HFF-Myc (cell line): ENCODE measurements around the gene ERG28.
"Not testable (repeated sequence)": the region's sequence is repeated elsewhere in the genome, so short reads cannot be mapped to it uniquely, and the experiment has no call there.

Experiments used
- DNase-seq: peaks from one replicate; pipeline ENCODE4 v3.0.0-alpha.2; 2011; ENCODE audit warnings: low read depth; ENCODE audit errors: extremely low read depth
- H3K4me3 ChIP-seq: replicated peaks from 2 replicates; pipeline ENCODE4 v1.5.1; 2011; ENCODE audit warnings: low read depth, mild to moderate bottlenecking, control low read depth, low read length
- TF ChIP-seq, protein P1 (sequence below): IDR thresholded peaks from 2 replicates; pipeline ENCODE4 v1.5.1; 2012; ENCODE audit warnings: mild to moderate bottlenecking, low read depth, low read length, control low read depth; ENCODE audit errors: missing control alignments

Gene ERG28

DNA sequence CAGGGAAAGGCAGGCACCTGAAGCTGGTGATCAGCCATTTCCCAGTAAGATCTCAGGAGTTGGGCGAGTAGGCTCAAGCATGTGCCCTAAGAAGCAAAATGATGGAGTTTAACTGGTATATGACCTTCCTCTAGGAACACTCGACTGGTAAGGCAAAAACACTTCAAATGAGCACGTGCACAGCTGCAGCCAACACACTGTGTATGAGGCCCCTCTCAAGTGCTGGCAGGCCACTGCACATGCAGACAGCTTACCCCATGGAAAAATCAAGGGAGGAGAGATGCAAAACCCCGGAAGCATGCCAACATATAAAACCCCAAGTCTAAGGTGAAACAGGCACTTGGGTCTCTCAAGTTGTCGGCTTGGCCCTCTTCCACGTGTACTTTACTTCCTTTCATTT lies 39.6 kb upstream of the ERG28 start:
- no peak for DNase-seq

DNA sequence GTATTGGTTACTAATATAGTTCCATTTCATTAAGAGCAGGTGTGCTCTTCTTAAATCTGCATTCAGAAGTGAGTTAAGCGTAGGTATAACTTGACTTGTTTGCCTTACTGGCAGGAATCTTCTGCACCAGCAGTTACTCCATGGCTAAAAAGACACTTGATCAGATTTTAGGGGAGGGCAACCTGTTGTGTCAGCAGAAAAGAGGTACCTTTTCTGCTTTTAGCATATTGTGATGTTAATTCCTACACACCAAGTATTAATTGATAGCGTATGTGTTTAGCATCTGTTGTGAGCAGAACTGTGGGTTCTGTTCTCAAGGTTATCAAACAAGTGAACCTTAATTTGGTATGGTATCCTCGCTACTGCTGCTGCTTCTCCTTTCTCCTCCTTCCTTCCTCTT lies 38.7 kb upstream of the ERG28 start:
- H3K4me3 ChIP-seq: no peak overlapping the region
- DNase-seq: no peak
- TF ChIP-seq, protein P1, sequence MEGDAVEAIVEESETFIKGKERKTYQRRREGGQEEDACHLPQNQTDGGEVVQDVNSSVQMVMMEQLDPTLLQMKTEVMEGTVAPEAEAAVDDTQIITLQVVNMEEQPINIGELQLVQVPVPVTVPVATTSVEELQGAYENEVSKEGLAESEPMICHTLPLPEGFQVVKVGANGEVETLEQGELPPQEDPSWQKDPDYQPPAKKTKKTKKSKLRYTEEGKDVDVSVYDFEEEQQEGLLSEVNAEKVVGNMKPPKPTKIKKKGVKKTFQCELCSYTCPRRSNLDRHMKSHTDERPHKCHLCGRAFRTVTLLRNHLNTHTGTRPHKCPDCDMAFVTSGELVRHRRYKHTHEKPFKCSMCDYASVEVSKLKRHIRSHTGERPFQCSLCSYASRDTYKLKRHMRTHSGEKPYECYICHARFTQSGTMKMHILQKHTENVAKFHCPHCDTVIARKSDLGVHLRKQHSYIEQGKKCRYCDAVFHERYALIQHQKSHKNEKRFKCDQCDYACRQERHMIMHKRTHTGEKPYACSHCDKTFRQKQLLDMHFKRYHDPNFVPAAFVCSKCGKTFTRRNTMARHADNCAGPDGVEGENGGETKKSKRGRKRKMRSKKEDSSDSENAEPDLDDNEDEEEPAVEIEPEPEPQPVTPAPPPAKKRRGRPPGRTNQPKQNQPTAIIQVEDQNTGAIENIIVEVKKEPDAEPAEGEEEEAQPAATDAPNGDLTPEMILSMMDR: no peak

More for the DNA sequence above, 39.6 kb upstream of the ERG28 start:
- TF ChIP-seq, protein P1: no peak
- no peak overlapping the region for H3K4me3 ChIP-seq

DNA sequence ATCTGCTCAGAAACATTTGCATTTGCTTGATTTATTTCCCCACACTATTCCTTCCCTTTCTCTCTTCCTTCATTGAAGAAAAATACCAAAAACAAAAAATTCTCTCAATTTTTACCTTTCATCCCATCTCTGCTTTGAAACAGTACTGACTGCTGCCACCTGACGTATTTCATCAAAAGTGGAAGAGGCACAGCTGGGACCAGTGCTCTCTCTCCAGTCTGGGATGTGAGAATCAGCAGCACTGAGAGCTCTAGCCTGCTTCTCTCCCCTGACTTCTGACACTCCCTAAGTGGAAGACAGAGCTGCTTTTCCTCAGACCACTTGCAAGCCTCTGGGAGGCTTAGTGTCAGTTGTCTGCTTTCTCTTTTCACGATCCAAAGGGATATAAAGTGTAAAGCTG lies 37.2 kb upstream of the ERG28 start:
- H3K4me3 ChIP-seq: no peak overlapping the region
- TF ChIP-seq, protein P1: no peak
- DNase-seq: no peak

DNA sequence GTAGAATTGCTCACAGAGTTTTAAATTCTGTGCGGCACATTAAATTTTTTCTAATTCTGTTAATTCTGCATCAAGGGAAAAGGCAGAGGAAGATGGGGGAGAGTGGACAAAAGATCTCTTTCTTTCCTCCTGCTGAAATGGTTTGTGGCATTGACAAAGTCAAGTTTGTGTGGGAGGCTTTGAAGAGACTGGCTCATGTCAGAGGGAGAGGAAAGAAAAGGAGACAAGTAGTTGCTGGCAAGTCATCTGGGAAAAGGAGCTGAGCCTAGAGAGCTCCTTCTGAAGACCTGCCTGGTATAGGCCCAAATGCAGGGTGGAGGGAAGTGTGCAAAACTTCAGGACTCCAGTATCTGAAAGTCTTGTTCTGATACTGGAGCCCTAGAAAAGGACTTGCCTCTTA lies 36.7 kb upstream of the ERG28 start:
- TF ChIP-seq, protein P1: no peak
- no peak overlapping the region for H3K4me3 ChIP-seq
- no peak for DNase-seq

DNA sequence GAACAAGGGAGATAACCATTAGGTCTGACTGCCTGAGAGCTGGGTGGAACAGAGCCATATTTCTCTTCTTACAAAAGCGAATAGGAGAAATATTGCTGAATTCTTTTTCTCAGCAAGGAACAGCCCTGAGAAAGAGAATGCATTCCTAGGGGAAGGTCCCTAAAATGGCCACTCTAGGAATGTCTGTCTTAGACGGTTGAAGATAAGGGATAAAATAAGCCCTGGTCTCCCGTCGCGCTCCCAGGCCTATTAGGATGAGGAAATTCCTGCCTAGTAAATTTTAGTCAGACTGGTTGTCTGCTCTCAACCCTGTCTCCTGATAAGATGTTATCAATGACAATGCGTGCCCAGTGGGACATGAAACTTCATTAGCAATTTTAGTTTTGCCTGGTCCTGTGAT lies 34.3 kb upstream of the ERG28 start:
- not testable (repeated sequence) for DNase-seq, H3K4me3 ChIP-seq

DNA sequence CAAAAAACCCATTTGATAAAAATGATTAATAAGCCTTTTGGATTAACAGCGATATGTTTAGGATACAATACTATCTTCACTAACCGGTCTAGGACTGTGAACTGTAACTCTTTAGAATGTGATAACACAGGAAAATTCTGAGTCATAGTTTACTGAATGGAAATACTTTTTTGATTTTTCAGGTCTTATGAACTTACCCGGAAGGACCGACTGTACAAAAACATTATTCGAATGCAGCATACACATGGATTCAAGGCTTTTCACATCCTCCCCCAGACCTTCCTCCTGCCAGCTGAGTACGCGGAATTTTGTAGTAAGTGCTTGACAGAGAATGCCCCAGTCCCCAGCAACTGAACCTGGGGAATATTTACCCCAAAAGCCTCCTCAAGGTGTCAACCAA lies 29.3 kb upstream of the ERG28 start:
- TF ChIP-seq, protein P1: no peak
- H3K4me3 ChIP-seq: no peak overlapping the region

DNA sequence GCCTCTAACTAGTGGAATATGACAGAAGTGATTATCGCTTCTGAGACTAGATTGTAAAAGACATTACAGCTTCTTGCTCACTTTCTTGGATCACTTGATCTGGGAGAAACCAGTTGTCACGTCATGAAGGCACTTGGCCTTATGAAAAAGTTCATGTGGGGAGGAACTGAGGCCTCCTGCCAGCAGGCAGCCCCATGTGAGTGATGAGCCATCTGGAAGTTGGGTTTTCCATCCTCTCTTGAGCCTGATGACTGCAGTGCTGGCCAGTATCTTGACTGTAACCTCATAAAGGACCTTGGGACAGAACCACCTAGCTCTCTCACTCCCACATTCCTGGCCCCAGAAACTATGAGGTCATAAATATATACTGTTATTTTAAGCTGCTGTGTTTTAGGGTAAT lies 28.3 kb upstream of the ERG28 start:
- H3K4me3 ChIP-seq: no peak overlapping the region
- TF ChIP-seq, protein P1: no peak
- peak; percentile 2 for DNase-seq

More for the DNA sequence above, 29.3 kb upstream of the ERG28 start:
- DNase-seq: no peak
